Measurements from ENCODE around the gene BCL2L1.

BCL2L1 gene

GRCh38 chr20:31615416-31615815 lies 107.3 kb downstream of the BCL2L1 start:
- no peaks in the 10 kb centered on the region for H3K27me3 ChIP-seq (ENCODE audit: insufficient read depth, low read length)
- peaks cover 10% of the 10 kb centered on the region for H3K4me1 ChIP-seq (ENCODE audit: control insufficient read depth, insufficient read depth, low read length, unreplicated experiment)
- no peak overlapping the region for H3K4me3 ChIP-seq (ENCODE audit: low read depth, low read length)
- H2AFZ ChIP-seq (ENCODE audit: low read length, unreplicated experiment): no peak overlapping the region
- no peak overlapping the region for H3K27ac ChIP-seq (ENCODE audit: low read depth, low read length)
- no peaks in the 10 kb centered on the region for H3K79me2 ChIP-seq (ENCODE audit: control insufficient read depth, insufficient read depth, low read length, unreplicated experiment)
- no peaks in the 10 kb centered on the region for H3K36me3 ChIP-seq (ENCODE audit: insufficient read depth, low read length)
